Stimulated activated CD8-positive, alpha-beta memory T cell treated with anti-CD3 and anti-CD28 coated beads, Interleukin-2, amount 100 ng/mL, for 48 hours (primary cell): Measurements from ENCODE around the gene APIP.

Source experiments
- DNase-seq, 2 donors: peaks; one replicate each; pipeline ENCODE4 v3.0.0-alpha.2; 2020; ENCODE audit warnings: low read depth in 2 of 2

APIP gene

DNA sequence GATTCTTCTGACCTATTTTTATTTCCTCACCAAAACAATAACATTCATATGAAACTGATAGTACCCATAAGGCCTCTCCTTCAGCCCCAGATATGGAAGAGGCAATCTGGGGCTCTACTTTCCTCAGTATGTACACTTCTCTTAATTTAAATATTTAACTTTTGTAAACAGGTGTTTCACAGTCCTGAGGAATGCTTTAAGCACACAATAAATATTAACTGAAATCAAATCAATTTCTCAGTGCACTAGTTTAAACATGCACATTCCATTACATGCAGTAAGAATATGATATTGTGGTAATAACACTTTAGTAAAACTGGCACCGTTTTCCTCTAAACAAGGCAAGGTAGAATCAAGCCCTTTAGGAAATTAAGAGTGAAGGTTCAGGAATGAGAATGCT, 28.9 kb downstream of the APIP start:
- DNase-seq, result no peak

DNA sequence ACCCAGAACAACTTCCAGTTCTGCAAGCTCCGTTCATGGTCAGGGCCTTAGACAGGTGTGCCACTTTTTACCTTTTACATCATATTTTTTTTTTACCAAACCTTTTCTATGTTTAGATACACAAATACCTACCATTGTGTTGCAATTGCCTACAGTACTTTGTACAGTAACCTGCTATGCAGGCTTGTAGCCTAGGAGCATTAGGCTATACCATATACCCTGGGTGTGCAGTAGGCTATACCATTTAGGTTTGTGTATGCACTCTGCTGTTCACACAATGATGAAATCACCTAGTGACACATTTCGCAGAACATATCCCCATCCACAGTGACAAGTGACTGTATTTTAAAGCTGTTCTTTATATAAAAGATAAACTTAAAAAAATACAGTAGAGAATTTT, 29.6 kb downstream of the APIP start:
- no peak for DNase-seq

DNA sequence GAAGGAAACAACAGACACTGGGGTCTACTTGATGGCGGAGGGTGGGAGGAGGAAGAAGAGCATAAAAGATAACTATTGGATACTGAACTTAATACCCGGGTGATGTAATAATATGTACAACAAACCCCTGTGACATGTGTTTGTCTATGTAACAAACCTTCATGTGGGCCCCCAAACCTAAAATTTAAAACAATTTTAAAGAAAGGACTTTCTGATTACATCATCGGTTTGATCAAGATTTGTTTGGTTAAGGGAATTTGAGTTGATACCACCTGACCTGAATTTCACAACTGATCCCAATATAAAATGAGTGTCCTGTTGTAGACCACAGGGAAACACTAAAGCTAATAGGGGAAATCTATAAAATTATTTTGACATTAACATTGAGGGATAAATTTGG, 34.3 kb downstream of the APIP start:
- no peak for DNase-seq

DNA sequence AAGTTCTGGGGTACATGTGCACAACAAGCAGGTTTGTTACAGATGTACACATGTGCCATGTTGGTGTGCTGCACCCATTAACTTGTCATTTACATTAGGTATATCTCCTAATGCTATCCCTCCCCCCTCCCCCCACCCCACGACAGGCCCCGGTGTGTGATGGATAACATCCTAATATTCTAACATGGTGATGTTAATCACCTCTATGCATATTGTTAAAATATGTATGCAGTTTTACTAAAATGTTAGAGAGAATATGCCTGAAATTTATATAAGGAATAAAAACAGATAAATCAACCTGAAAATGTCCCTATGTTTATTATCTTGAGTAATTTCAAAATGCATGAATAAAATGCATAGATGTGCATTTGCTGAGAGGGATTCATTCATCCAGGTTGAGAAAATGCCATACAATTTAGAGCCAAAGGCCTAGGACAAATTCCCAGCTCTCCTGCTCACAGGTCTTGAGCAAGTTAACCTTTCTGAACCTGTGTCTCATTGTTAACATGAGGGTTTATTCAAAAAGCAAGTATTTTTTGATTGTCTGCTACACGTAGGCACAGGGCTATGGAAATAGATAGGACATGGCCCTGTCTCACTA, 38.7 kb downstream of the APIP start:
- no peak for DNase-seq

DNA sequence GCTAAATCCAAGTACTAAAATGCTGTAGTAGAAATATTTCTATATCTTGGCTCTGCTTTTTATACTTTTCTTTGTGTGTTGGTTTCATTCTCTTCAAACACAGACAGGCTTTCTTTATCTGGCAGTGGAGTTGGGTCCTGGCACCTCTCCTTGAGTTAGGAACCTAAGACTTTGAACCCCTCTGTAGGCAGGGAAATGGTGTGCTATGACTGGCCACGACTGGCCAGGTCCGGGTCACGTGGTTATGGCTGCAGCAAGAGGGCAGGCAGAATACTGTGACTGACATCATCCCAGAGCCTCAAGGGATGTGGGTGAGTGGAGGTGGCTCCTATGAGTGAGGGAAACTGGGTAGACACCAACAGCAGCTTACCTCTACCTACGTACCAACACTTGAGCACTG, 42.0 kb downstream of the APIP start:
- no peak for DNase-seq

DNA sequence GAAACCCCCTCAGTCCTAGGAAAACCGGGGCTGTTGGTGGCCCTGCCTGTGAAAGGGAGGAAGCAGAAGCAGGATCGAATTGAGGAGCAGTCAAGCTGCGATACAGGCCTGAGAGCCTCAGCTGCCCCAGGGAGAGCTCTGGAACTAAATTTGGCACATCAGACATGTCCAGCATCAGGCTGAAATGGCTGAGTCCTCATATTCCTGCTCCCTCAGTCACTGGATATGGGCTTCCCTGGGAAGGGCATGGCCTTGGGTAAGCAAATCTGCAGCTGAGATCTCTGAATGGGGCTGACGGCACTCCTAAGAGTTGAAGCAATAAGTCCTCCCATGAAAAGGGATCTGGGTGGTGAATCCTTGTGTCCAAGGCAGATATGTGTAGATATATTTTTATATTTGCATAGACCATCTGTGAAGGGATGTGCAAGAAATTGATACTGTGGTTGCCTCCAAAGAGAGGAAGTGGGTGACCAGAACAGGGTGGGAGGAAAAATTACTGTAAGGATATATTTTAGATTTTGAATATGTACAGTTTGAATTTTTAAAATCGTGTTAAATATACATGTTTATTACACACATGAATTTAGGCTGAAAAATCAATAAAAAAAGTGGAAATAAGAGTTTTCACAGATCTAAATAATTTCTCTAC, 45.5 kb downstream of the APIP start:
- DNase-seq, result no peak

DNA sequence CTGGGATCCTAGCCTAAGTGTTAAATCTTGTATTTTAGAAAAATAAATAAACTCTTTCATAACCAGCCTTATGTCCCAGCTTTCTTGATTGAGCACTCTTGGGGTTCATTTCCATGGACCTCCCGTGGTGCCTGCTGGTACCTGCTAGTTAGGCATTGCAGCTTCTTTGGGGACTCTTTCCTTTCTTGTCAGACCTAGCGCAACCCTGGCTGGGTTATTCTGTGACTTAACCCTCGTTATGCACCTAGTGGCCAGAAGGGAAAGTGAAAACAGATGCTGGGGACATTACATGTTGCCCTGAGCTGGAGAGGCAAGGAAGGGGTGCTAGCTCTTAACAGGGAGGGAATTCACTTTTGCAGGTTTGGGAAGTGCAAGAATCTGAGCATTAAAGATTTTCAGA, 46.8 kb downstream of the APIP start:
- no peak for DNase-seq

DNA sequence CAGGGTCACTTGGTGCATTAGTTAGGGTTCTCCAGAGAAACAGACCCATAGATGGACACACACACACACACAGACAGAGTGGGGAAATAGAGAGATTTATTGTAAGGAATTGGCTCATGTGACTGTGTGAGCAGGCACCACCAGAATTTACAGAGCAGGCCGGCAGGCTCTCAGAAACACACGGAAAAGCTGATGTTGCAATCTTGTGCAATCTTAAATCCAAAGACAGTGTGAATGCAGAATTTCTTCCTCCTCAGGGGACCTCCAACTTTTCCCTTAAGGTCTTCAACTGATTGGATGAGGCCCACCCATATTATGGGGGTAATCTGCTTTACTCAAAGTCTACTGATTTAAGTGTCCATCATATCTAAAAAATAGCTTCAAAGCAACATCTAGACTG, 49.8 kb downstream of the APIP start:
- DNase-seq, result no peak

DNA sequence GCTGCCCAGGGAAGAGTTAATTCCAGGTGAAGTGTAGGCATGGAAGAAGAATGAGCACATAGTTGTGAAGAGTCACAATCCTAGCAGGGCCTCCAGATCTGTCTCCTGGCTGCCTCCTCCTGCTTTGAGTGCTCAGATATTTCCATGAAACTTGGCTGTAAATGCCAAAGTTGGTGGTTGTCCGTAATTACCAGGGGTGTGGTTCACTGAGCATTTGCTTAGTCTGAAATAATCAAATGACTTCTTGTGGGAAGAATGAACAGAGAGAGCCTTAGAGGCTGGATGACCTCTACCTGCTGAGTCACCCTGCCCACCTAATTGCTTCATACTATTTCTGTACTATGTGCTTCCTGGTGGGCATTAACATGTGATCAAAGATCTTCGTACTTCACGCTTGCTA, 50.9 kb downstream of the APIP start:
- no peak for DNase-seq

DNA sequence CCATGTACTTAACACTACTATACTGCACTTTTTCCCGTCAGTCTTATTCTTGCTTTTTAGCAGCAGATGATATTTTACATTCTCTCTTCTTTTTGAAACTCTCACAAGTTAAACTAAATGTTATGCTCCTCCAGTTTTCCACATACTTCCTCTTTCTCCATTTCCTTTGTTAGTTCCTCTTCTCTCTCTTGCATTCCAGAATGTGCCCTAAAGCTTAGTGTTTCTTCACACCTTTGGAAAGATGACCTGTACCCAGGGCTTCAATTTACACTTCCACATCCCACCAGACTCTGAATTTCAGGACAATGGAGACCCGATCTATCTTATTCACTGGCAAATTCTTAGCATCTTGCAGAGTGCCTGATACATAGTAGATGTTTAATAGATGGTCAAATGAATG, 51.8 kb downstream of the APIP start:
- DNase-seq, result no peak

DNA sequence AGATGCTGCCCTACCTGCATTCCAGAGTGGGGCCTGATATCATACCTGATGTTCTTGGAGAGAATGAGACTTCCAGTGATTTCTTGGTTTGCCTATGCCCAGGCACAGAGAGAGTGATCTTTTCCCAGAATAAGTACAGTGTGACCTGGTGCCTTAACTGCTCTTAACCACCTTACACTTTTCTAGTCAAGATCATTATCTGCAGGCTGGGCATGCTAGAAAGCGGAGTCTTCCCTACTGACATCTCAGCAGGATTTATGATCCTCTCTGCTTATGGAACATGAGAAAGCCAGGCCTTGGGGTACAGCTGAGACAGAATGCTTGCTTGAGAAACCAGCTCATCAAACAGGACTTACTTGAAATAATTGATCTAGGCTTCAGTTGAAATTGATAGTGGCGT, 53.1 kb downstream of the APIP start:
- DNase-seq, result no peak

DNA sequence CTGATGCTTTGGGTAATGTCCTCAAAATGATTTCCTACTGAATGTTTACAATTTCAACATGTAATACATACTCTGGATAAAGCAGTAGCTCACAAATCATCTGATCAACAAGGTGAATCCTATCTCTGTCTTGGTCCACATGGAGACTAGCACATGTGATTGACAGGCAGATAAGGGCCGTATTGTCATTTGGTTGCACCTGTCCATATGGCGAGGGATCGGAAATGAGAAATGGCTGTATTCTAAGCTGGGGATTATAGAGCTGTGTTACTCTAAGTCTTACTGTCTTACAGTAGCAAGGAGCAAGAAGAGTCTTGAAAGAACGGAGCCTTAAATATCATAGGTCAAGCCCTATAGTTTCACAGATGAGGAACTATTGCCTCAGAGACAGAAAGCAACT, 55.7 kb downstream of the APIP start:
- no peak for DNase-seq

DNA sequence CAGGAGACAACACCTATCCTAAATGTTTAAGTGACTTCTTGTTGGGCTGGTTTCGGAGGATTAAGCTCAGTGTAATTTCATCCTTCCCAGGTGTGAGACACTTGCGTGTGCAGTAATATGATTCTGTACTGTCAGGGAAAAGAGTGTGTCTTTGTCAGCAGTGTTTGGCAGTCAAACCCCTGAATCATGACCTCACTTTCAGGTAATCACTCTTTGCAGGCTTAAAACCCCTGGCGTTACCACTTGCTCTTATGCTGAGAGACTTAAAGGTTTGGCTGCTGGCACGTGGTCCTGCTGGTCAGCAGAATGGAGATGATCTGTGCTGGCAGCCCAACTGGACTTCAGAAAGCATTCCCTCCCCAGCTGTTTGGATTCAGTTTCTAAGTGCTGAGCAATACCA, 56.1 kb downstream of the APIP start:
- DNase-seq, result no peak

DNA sequence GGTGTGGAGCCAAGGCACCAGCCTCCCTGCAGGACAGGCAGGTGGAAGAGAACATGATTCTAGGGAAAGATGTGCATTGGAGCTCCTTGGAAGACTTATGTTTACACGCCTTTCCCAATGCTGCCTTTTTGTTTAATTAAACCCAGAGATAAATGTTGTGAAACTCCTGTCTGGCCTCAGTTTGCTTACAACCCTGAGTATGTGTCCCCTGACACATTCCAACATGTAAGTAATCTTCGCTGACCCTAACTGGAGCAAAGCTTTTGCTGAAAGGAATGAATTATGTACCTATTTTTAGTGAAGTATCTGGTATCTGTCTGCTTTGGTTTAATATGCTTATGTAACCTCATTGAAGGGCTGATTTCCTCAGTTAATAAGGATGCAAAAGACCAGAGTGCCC, 56.7 kb downstream of the APIP start:
- no peak for DNase-seq

DNA sequence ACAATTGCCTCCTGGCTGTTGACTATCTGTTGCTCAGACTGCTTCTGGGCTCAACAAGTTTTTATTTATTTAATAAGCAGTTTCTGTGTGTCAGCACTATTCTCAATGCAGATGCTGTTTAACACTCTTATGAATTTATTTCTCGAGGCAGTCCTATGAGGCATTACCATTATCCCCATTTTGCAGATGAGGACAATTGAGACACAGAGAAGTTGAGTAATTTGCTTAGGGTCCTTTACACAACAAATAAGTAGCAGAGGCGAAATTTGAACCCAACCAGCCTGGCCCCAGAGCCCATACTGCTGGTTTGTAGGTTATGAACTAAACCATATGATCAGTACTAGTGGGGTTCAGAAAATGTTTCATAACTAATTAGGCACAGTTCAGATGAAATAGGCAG, 58.7 kb downstream of the APIP start:
- DNase-seq, result no peak

DNA sequence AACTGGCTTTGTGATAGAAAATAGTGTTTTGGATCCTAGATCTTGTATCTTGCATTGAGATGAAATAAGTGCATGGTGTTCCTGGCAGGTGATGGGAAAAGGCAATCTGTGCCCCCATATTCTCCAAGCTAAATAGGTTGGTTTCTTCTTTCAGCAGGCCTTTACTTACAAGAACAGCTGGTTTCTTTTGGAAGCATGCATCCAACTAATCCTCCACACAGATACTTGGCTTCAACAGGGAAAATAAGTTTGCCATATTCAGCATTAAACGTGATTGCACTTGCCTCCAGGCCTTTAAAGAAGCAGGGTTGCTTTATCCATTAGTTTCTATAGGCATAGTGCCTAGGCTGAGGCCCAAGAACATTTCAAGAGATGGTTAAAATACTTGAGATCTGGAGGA, 59.9 kb downstream of the APIP start:
- no peak for DNase-seq

DNA sequence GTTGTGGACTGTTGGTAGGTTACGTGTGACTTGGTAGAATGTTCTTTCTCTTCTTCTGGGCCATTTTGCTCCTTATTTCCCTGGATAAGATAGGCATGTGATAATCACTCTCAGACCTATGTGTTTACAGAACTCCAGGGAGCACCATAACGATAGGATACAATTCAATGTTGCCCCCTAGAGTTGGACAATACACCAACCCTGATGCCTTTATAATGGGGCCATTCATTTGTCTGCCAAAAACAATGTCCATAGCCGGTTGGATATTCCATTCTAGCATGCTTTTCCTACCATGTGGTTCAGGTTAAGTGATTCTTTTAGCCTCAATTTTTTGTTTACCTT, 60.5 kb downstream of the APIP start:
- DNase-seq, result no peak

DNA sequence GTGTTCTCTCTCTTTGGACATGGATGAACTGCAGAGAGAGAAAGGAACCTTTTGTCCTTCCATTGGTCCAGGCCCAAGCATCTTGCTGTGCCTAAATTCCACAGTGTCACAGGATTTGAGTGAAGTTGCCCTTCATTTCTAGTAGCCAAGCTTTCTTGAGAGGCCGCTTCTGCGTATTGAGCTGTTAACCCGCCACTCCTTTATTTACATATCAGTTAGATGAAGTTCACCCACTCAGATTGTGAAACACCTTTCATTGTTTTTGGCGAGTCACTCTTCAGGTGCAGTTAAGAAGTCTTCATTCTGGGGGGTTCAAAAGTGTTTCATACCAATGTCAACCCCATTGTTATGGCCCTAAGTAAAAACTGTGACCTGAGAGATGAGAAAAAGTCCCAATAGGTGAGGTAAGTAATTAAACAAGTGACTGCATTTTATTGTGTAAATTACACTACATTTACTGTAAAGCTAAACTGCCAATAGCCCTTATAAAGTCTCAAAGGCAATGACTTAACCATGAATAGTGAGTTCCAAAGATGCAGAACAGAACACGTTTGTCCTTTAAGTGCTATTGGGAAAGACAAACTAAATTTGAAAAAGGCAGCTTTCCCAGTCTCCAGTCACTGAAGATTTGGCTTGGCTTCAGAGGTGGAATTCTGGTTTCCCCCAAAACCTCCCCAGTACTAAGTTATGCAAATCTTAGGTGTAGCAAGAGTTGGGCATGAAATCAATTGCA, 61.0 kb downstream of the APIP start:
- DNase-seq, result no peak

DNA sequence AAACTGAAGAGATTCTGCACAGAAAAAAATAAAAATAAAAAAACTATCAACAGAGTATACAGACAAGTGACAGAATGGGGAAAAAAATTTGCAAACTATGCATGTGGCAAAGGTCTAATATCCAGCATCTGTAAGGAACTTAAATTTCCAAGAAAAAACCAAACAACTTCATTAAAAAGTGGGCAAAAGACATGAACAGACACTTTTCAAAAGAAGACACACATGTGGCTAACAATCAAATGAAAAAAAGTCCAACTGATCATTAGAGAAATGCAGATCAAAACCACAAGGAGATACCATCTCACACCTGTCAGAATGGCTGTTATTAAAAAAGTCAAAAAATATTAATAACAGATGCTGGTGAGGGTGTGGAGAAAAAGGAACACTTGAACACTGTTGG, 64.3 kb downstream of the APIP start:
- no peak for DNase-seq

DNA sequence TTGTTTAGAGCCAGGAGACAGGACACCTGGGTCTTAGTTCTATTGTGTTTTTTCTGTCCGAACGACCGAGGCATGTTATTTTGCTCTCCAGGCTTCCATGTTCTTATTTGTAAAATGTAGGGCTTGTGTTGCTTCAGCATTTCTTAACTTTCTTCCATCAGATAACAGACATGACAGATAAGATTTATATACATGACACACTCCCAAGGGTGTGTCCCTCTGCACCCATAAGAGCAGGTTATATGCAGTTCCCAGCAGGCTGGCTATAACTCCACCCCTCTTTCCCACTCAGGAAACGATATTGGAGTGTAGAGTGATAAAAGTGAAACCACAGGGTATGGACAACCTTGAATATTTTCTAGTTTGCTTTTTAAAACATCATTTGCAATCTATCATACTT, 65.8 kb downstream of the APIP start:
- DNase-seq, result no peak

DNA sequence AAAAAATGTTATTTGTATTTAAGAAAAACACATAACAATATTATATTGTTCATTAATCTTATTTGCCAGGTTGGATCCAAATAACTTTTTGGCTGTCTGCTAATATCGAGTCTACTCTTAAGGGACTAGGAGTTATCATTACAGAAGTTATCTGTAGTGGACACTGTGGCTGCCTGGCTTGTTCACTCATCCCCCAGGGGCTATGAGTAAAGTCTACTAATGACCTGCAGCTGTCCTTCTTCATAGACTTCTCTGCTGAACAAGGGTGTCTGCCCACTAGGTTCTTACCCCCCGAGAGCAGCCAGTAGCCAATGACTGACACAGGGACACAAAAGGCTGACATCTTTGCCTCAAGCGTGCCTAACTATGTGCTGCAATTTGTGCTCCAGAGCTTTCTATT, 69.7 kb downstream of the APIP start:
- no peak for DNase-seq

DNA sequence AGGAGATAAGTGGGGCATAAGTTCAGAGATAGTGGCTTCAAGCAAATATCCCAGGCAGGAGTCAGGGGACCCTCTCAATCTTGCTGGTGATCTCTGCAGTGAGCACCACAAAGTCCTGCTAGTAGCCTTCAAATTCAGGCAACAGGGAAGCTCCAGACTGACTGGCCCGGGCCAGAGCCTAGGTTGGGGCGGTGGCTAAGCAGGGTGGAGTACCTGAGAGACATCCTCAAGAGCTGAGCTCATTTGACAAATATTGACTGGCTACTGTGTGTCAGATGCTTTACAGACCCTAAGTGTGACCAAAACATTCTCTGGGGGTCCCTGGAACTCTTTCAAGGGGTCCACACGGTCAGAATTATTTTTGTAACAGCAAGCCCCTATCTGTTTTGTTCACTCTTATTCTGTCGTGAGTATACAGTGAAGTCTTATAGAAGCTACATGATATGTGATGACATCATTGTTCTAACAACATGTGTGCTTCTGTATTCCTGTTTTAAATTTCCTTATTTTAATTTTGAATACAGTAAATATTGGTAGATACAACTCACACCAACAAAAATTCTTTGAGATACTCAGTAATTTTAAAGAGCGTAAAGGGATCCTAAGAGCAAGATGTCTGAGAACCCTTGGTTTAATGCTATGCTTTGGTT, 71.6 kb downstream of the APIP start:
- no peak for DNase-seq

DNA sequence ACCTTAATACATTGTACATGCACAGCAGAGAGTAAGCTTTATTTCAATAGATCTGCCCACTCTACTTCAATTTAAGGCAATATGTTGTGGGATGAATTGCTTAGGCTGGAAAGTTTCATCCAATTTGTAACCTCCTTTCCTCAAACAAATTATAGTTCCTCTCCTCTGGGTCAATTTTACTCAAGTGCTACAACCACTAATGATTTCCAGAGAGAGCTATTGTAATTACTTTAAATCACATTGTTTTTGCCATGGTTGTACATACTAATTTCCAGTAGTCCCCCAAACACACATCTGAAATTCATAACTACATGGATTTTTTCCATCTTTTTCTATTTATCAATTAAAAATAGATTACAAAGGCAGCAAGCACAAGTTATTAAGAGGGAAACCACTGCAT, 72.9 kb downstream of the APIP start:
- no peak for DNase-seq
